DND-41 (cell line): ENCODE measurements around the gene NYAP2.

Source experiments
- EZH2 ChIP-seq: IDR thresholded peaks from 3 replicates; pipeline ENCODE4 v1.6.1; 2012; ENCODE audit warnings: borderline replicate concordance, low read depth, mild to moderate bottlenecking, moderate library complexity, low read length, inconsistent platforms; ENCODE audit not compliant: severe bottlenecking
- TF ChIP-seq, protein P1 (sequence below): IDR thresholded peaks from 2 replicates; pipeline ENCODE4 v1.5.1; 2012; ENCODE audit warnings: borderline replicate concordance, low read length, moderate library complexity, mild to moderate bottlenecking; ENCODE audit not compliant: poor library complexity, severe bottlenecking; ENCODE audit errors: extremely low read depth

DNA sequence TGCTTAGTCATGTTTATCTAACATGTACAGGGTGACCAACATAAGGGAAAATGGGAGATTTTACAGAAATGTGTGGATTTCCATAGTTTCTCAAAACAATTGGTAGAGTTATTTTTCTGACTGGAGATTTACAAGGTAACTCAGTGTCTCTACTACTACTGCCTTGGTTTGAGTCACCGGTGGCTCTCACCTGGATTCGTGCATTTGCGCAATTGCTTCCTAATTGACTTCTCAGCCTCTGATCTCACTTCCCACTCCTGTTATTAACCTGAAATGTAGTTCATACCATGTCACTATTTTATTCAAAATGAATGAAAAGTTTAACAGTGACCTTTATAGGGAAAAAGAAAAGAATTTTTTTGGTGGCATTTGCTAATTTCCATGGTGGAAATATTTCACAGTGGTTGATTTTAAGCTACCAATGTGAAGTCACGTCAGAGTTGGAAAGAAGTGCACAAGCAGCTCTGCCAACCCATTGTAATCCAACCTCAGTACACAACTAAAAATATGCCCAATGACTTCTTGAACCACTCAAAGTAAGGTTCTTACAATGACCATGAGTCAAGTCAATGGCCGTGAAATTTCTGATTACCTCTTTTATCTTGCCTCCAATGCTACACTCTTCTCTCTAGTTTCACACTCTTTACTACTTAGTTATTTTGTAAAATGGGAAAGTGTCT is 94.0 kb downstream of the NYAP2 start:
- TF ChIP-seq, protein P1, sequence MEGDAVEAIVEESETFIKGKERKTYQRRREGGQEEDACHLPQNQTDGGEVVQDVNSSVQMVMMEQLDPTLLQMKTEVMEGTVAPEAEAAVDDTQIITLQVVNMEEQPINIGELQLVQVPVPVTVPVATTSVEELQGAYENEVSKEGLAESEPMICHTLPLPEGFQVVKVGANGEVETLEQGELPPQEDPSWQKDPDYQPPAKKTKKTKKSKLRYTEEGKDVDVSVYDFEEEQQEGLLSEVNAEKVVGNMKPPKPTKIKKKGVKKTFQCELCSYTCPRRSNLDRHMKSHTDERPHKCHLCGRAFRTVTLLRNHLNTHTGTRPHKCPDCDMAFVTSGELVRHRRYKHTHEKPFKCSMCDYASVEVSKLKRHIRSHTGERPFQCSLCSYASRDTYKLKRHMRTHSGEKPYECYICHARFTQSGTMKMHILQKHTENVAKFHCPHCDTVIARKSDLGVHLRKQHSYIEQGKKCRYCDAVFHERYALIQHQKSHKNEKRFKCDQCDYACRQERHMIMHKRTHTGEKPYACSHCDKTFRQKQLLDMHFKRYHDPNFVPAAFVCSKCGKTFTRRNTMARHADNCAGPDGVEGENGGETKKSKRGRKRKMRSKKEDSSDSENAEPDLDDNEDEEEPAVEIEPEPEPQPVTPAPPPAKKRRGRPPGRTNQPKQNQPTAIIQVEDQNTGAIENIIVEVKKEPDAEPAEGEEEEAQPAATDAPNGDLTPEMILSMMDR, result no peak
- TF ChIP-seq EZH2, result no peak
